Medulla oblongata (tissue), 1 donor: ENCODE data around the gene MGAT4A.
A peak's percentile ranks its signal among the peaks of the same experiment; 100 is the strongest.
"Not testable (repeated sequence)": the region's sequence is repeated elsewhere in the genome, so short reads cannot be mapped to it uniquely, and the experiment has no call there.

Experiments used
- DNase-seq: peaks from one replicate; pipeline ENCODE4 v3.0.0-alpha.2; 2015; ENCODE audit errors: extremely low spot score

MGAT4A gene

GRCh38 chr2:98730053-98730706 is 752 bp downstream of the MGAT4A start:
- DNase-seq: peak; percentile 78

GRCh38 chr2:98729652-98730051 is 1.3 kb downstream of the MGAT4A start:
- DNase-seq: peak; percentile 48

- not testable (repeated sequence) for DNase-seq
Measured at GRCh38 chr2:98728088-98728718, 2.7 kb downstream of the MGAT4A start.

- peak; percentile 46 for DNase-seq
Measured at GRCh38 chr2:98727369-98728087, 3.4 kb downstream of the MGAT4A start.

GRCh38 chr2:98726735-98727368 is 4.1 kb downstream of the MGAT4A start:
- no peak for DNase-seq

GRCh38 chr2:98726205-98726604 is 4.7 kb downstream of the MGAT4A start:
- peak; percentile 35 for DNase-seq

- no peak for DNase-seq
Measured at GRCh38 chr2:98720286-98720685, 10.6 kb downstream of the MGAT4A start.

- DNase-seq: no peak
Measured at GRCh38 chr2:98717621-98718020, 13.3 kb downstream of the MGAT4A start.

- no peak for DNase-seq
Measured at GRCh38 chr2:98716786-98717185, 14.1 kb downstream of the MGAT4A start.

GRCh38 chr2:98715812-98716451 is 15.0 kb downstream of the MGAT4A start:
- DNase-seq: no peak

- no peak for DNase-seq
Measured at GRCh38 chr2:98713332-98714015, 17.5 kb downstream of the MGAT4A start.

- DNase-seq: no peak
Measured at GRCh38 chr2:98712145-98712544, 18.8 kb downstream of the MGAT4A start.

GRCh38 chr2:98711506-98711905 is 19.4 kb downstream of the MGAT4A start:
- DNase-seq: no peak

GRCh38 chr2:98710734-98711133 is 20.2 kb downstream of the MGAT4A start:
- DNase-seq: peak; percentile 47

GRCh38 chr2:98709535-98709934 is 21.4 kb downstream of the MGAT4A start:
- peak; percentile 82 for DNase-seq

- DNase-seq: peak; percentile 49
Measured at GRCh38 chr2:98708396-98709186, 22.3 kb downstream of the MGAT4A start.

- no peak for DNase-seq
Measured at GRCh38 chr2:98706591-98706990, 24.3 kb downstream of the MGAT4A start.

- no peak for DNase-seq
Measured at GRCh38 chr2:98705333-98705617, 25.7 kb downstream of the MGAT4A start.

GRCh38 chr2:98704499-98705332 is 26.2 kb downstream of the MGAT4A start:
- DNase-seq: no peak

GRCh38 chr2:98703738-98704137 is 27.2 kb downstream of the MGAT4A start:
- DNase-seq: no peak
